ENCODE data around the gene RELN. TPM values are rescaled to one million over a fixed set of nuclear protein-coding genes. Genes with fewer than 3 reads are reported as not detected.

RELN gene
- total RNA-seq, 2 experiments from 2014 or later: not detected

DNA sequence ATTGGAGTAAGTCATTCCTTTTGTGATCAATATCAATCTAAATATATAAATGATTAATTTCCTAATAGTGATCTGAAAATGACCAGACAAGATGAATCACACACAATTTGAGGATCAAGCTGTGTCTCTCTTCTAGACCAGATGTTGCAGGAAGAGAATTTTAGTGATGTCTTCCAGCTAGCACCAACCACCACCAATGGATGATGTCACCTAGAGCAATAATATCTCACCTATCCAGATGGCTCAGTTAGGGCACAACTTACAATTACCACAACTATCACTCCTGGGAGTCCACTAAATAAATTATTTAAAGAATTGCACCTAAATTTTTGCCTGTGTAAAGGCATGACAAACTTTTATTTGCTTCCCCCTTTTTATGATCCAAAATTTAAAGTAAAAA is 25.2 kb downstream of the RELN start:
- Mint-ChIP-seq H3K4me1 (no peaks in the 10 kb centered on the region), H3K4me3 (no peak overlapping the region), H3K9me3 (ENCODE audit: low read depth) (no peaks in the 10 kb centered on the region), H3K27me3 (peaks cover 20% of the 10 kb centered on the region), H3K27ac (no peak overlapping the region), H3K36me3 (ENCODE audit: low read depth) (no peaks in the 10 kb centered on the region)
- ChIA-PET POLR2A (no interaction called here), CTCF (no interaction called here)
- intact Hi-C loops (cut with DNase I, micrococcal nuclease): no loop called here
- ATAC-seq: no peak
- DNase-seq: no peak

DNA sequence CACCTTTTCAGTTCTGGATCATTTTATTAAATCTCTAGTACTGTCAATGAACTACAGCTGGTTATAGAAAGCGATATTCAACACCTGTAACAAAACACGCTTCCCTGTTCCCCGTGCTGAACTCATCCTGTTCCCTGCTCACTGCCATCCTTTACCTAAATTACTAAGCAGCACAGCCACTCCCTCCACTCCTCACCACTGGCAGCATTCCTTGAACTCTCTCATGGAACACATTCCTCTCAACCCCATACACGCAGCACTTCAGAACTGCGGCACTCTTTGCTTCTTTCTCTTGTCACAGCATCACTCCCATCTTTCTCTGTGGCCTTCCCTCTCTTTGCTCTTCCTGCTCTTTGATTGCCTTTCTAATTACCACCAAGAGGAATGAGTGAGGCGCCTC is 27.4 kb downstream of the RELN start:
- H3K27ac Mint-ChIP-seq: no peak overlapping the region
- ChIA-PET CTCF (no interaction called here), POLR2A (no interaction called here)
- ATAC-seq (no peak), DNase-seq (no peak)
- intact Hi-C loops (cut with DNase I, micrococcal nuclease): no loop called here
- H3K4me3 Mint-ChIP-seq: no peak overlapping the region
- H3K27me3 Mint-ChIP-seq: peaks cover 21% of the 10 kb centered on the region
- H3K36me3 Mint-ChIP-seq (ENCODE audit: low read depth): no peaks in the 10 kb centered on the region
- no peaks in the 10 kb centered on the region for H3K9me3 Mint-ChIP-seq (ENCODE audit: low read depth)
- H3K4me1 Mint-ChIP-seq: peaks cover 4% of the 10 kb centered on the region

DNA sequence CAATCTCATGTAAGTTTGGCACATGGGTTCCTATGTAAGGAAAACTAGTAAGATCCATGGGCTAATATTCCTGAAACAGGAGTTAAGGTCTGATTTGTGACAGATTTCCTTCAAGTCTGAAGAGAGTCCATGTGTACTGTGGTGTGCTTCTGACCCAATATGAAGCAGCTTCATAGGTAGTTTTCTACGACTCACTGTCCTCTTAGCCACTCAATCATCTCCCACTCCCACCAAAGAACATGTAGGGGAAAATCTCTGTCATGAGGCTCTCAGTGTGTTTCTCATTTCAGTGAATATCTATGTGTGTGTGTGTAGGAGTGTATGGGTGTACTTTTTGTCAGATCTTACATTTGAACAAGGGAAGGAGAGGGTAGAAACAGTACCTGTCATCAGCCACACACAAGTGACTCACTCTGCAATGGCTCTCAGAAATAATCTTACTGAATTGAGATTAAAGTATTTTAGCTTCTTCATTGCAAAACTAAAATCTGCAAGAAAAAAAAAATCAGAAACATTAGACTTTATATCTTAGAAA is 31.1 kb downstream of the RELN start:
- ATAC-seq (peak; percentile 97), DNase-seq (peak; percentile 5)
- ChIA-PET CTCF (no interaction called here), POLR2A (no interaction called here)
- Mint-ChIP-seq H3K4me3 (no peak overlapping the region), H3K4me1 (peaks cover 4% of the 10 kb centered on the region), H3K36me3 (ENCODE audit: low read depth) (no peaks in the 10 kb centered on the region), H3K27me3 (peaks cover 26% of the 10 kb centered on the region), H3K9me3 (ENCODE audit: low read depth) (no peaks in the 10 kb centered on the region), H3K27ac (no peak overlapping the region)
- intact Hi-C loops (cut with DNase I, micrococcal nuclease): no loop called here

DNA sequence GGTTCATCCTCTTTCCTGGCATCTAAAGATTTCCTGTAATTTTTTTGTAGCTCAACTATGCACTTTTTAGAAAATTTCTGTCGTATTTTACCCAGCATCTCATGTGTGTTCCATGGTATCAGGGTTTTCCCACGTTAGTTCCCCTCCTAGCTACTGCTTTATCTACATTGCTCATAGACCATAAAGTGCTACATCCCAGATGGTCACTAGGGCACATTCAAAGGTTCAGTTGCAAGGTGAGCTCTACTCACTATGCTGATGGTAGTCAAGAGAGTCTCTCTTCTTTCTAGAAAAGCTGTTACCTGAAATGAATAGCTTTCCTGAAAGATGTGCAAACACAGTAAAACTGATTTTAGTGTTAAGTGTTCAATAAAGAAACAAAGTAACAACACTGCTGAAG is 33.5 kb downstream of the RELN start:
- ChIA-PET POLR2A (no interaction called here), CTCF (no interaction called here)
- intact Hi-C loops (cut with DNase I, micrococcal nuclease): no loop called here

DNA sequence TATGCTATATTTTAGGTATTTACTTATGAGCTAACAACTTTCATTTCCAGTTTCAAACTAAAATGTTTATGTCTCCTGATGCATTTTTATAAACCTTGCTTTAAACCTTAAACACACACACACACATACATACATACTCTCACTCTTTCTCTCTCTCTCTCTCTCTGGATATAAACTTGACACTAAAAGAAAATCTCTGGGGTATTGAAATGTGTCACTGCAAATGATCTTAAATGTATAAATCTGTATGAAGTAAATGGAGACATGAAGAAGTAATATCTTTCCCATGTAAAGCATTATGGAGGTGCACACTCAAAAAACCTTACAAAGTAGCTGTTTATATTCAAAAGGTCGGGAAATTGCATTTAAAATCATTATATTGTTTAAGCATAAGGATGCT is 37.0 kb downstream of the RELN start:
- H3K27ac Mint-ChIP-seq: no peak overlapping the region
- ATAC-seq: no peak
- intact Hi-C loops (cut with DNase I, micrococcal nuclease): no loop called here
- ChIA-PET CTCF (no interaction called here), POLR2A (no interaction called here)
- no peaks in the 10 kb centered on the region for H3K36me3 Mint-ChIP-seq (ENCODE audit: low read depth)
- no peaks in the 10 kb centered on the region for H3K9me3 Mint-ChIP-seq (ENCODE audit: low read depth)
- no peak overlapping the region for H3K4me3 Mint-ChIP-seq
- peaks cover 14% of the 10 kb centered on the region for H3K27me3 Mint-ChIP-seq
- no peak for DNase-seq
- H3K4me1 Mint-ChIP-seq: no peaks in the 10 kb centered on the region

More for the DNA sequence above, 33.5 kb downstream of the RELN start:
- H3K4me1 Mint-ChIP-seq: peaks cover 4% of the 10 kb centered on the region
- H3K27me3 Mint-ChIP-seq: peaks cover 26% of the 10 kb centered on the region
- no peaks in the 10 kb centered on the region for H3K9me3 Mint-ChIP-seq (ENCODE audit: low read depth)
- H3K4me3 Mint-ChIP-seq: no peak overlapping the region
- no peak overlapping the region for H3K27ac Mint-ChIP-seq
- H3K36me3 Mint-ChIP-seq (ENCODE audit: low read depth): no peaks in the 10 kb centered on the region
- no peak for DNase-seq
- no peak for ATAC-seq

DNA sequence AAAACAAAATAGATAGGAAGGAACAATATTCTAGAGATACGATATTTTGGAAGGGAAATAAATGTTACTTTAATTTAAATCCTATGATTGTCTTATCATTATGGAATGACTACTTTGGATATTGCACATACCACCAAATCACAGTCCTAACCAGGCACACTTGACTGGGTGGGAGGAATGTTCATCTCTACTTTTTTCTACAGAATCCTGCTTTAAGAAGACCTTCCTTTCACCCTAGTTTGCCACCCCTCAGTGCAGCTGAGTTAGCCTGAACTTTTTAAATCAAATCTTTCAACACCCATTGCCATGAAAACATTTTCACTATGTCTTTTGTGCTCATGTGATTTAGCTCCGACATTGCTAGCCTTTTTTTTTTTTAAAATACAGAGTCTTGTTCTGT is 38.1 kb downstream of the RELN start:
- no peaks in the 10 kb centered on the region for H3K4me1 Mint-ChIP-seq
- no peaks in the 10 kb centered on the region for H3K36me3 Mint-ChIP-seq (ENCODE audit: low read depth)
- intact Hi-C loops (cut with DNase I, micrococcal nuclease): no loop called here
- no peak overlapping the region for H3K4me3 Mint-ChIP-seq
- no peak for DNase-seq
- CTCF ChIA-PET: no interaction called here
- no peak overlapping the region for H3K27ac Mint-ChIP-seq
- H3K27me3 Mint-ChIP-seq: peaks cover 10% of the 10 kb centered on the region
- POLR2A ChIA-PET: no interaction called here
- no peak for ATAC-seq
- no peaks in the 10 kb centered on the region for H3K9me3 Mint-ChIP-seq (ENCODE audit: low read depth)

DNA sequence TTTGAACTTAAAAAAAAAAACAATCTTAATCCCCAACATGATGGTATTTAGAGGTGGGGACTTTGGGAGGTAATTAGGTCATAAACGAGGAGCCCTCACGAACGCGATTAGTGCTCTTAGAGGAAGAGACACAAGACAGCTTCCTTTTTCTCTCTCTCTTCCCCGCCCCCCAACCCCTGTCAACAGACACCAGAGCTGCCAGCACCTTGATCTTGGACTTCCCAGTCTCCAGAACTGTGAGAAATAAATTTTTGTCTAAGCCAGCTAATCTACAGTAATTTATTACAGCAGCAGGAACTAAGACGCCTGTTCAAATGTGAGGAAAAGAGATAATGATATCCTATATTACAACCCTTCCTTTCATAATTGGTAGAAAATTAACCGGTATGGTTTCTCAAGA is 40.1 kb downstream of the RELN start:
- intact Hi-C loops (cut with DNase I, micrococcal nuclease): no loop called here
- ChIA-PET CTCF (no interaction called here), POLR2A (no interaction called here)
- Mint-ChIP-seq H3K9me3 (ENCODE audit: low read depth) (no peaks in the 10 kb centered on the region), H3K27ac (no peak overlapping the region), H3K4me1 (no peaks in the 10 kb centered on the region), H3K36me3 (ENCODE audit: low read depth) (no peaks in the 10 kb centered on the region), H3K27me3 (peaks cover 5% of the 10 kb centered on the region), H3K4me3 (no peak overlapping the region)
- no peak for DNase-seq
- ATAC-seq: no peak

DNA sequence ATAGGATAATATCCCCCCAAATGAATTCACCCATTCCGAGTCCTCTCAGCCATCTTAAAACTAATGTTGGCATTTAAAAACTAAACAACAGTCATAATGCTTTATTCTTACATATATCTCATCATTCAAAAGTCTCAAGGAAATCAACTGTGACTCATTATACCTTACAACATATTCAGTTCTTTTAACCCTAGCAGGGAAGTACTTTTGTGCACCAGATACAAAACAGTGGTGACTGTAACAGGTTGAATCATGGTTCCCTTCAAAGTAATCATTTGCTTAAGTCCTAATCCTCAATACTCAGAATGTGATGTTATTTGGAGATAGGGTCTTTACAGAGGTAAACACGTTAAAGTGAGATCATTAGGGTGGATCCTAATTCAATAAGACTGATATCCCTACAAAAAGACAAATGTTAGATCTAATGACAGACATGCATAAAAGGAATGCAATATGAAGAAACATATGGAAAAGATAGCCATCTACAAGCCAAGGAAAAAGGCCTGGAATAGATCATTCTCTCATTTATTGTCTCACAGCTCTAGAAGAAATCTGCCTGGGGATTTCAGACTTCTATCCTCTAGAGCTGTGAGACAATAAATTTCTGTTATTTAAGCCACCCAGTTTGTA is 42.3 kb downstream of the RELN start:
- ChIA-PET CTCF (no interaction called here), POLR2A (no interaction called here)
- Mint-ChIP-seq H3K9me3 (ENCODE audit: low read depth) (peaks cover 1% of the 10 kb centered on the region), H3K4me3 (no peak overlapping the region), H3K36me3 (ENCODE audit: low read depth) (no peaks in the 10 kb centered on the region), H3K4me1 (no peaks in the 10 kb centered on the region), H3K27me3 (peaks cover 2% of the 10 kb centered on the region), H3K27ac (no peak overlapping the region)
- no peak for ATAC-seq
- DNase-seq: no peak
- intact Hi-C loops (cut with DNase I, micrococcal nuclease): no loop called here

DNA sequence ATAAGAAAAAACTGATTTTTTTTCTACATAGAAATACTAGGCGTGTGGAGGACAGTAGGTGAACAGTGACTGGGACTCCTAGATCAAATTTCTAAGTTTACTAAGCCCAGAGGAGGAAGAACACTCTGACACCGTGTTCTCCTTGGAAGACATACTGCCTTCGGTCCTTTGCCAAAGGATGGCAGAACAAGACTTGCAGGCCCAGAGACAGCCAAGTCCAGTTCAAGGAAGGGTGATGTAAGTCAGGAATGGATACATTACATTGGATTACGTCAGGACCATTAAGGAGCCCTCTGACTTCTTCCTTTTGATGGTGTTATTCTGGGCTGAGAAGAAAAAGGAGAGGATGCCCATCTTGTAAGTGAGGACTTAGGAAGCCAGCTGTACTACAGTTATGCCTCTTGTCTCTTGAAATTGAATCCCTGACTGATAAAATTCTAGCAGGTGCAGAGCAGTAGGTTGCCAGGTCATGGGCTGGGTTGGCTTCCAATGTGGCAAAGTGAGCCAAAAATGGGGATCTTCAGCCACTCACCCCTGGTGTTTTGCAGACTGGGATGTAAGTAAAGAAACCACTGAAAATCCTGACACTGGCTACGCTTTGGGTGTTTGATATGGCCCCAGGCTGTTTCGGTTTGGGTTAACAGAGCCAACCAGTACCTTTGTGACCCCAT is 45.1 kb downstream of the RELN start:
- ATAC-seq (no peak), DNase-seq (no peak)
- CTCF ChIA-PET: no interaction called here
- peaks cover 1% of the 10 kb centered on the region for H3K9me3 Mint-ChIP-seq (ENCODE audit: low read depth)
- POLR2A ChIA-PET: no interaction called here
- no peaks in the 10 kb centered on the region for H3K36me3 Mint-ChIP-seq (ENCODE audit: low read depth)
- peaks cover 9% of the 10 kb centered on the region for H3K27me3 Mint-ChIP-seq
- H3K4me1 Mint-ChIP-seq: no peaks in the 10 kb centered on the region
- H3K4me3 Mint-ChIP-seq: no peak overlapping the region
- no peak overlapping the region for H3K27ac Mint-ChIP-seq
- intact Hi-C loops (cut with DNase I, micrococcal nuclease): no loop called here

DNA sequence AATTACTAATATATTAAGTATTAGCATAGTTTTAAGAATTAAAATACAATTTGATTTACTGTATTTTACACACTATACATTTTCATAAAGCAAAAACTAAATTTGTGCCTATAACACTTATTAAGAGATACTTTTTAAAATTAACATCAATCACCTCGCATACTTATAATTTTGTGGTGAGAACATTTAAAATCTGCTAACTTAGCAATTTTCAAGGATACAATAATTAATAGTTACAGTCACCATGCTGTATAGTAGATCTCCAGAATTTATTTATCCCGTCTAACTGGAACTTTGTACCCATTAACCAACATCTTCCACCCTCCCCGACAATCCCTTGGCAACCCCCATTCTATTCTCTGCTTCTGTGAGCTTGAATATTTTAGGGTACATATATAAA is 47.5 kb downstream of the RELN start:
- DNase-seq (no peak), ATAC-seq (no peak)
- Mint-ChIP-seq H3K27ac (no peak overlapping the region), H3K27me3 (peaks cover 9% of the 10 kb centered on the region), H3K4me3 (no peak overlapping the region), H3K36me3 (ENCODE audit: low read depth) (no peaks in the 10 kb centered on the region), H3K4me1 (no peaks in the 10 kb centered on the region), H3K9me3 (ENCODE audit: low read depth) (peaks cover 1% of the 10 kb centered on the region)
- intact Hi-C loops (cut with DNase I, micrococcal nuclease): no loop called here
- POLR2A ChIA-PET: no interaction called here
- CTCF ChIA-PET: no interaction called here

DNA sequence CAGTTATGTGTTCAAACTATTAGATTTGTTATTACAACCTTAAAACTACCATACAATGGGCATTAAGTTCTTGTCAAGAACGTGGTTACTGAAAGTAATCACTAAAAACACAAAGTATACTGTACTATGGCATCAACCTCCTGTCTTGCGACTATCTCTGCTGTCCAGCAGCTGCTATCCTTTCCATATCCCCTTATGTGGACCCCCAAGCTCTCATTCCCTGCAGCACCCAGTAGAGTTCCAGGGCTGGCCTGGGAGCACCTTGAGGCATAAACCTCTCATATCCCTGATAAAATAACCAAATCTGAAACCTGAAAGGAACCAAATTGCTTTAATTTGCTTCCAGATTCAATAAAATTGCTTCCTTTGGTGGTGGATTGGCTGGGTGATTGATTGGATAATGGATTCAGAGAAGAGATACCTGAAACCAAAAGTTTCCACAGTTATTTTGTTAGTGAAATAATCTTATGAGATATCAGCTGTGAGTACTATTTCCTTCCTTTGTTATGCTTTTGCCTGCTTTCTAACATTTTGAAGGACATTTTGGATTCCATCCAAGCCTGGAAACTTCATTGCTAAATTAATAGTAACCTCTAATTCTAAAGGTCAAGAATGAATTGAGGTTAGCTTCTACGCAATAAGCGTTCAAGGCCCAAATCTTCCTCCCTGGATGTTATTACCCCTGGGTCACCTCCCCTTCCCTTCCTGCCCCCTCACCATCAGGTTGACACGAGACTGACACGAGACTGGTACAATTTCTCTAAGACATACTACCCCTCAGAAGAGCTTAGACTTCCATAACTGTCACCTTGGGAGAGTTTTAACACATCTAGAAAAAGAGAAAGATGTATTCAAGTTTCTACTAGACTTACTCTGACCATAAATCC is 48.8 kb downstream of the RELN start:
- Mint-ChIP-seq H3K27me3 (peaks cover 13% of the 10 kb centered on the region), H3K36me3 (ENCODE audit: low read depth) (no peaks in the 10 kb centered on the region), H3K9me3 (ENCODE audit: low read depth) (peaks cover 1% of the 10 kb centered on the region), H3K27ac (no peak overlapping the region), H3K4me1 (no peaks in the 10 kb centered on the region), H3K4me3 (no peak overlapping the region)
- ChIA-PET CTCF (interaction anchor here (1.0 kb wide), 1 partner anchor 280 kb away, joined by 3 read pairs; no protein-coding TSS in a partner anchor), POLR2A (no interaction called here)
- no peak for ATAC-seq
- DNase-seq: no peak
- intact Hi-C loops (cut with DNase I, micrococcal nuclease): no loop called here

DNA sequence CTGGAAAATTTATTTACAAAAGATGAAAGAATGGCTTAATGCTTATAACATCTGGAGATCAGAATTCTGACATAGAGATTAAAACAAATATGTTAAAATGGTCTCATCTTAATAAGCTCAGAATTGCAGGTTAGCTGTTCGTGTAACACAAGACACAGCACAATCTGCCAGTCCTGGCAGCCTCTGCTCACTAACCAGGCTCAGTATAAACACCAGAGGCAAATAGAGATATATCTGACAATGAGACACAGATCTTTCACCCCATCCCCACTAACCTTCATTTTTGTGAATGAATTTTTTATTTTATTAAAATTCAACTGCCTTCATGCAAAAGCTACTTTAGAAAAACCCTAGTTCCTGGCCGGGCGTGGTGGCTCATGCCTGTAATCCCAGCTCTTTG is 51.8 kb downstream of the RELN start:
- intact Hi-C loops (cut with DNase I, micrococcal nuclease): no loop called here

More for the DNA sequence above, 51.8 kb downstream of the RELN start:
- H3K4me3 Mint-ChIP-seq: no peak overlapping the region
- no peaks in the 10 kb centered on the region for H3K4me1 Mint-ChIP-seq
- no peaks in the 10 kb centered on the region for H3K36me3 Mint-ChIP-seq (ENCODE audit: low read depth)
- ATAC-seq (no peak), DNase-seq (no peak)
- peaks cover 1% of the 10 kb centered on the region for H3K9me3 Mint-ChIP-seq (ENCODE audit: low read depth)
- peaks cover 13% of the 10 kb centered on the region for H3K27me3 Mint-ChIP-seq
- CTCF ChIA-PET: no interaction called here
- POLR2A ChIA-PET: no interaction called here
- no peak overlapping the region for H3K27ac Mint-ChIP-seq

Data from activated CD4-positive, alpha-beta T cell treated with anti-CD3 and anti-CD28 coated beads for 36 hours (primary cell).